ENCODE results near the gene ADCY2.

The ADCY2 gene

DNA sequence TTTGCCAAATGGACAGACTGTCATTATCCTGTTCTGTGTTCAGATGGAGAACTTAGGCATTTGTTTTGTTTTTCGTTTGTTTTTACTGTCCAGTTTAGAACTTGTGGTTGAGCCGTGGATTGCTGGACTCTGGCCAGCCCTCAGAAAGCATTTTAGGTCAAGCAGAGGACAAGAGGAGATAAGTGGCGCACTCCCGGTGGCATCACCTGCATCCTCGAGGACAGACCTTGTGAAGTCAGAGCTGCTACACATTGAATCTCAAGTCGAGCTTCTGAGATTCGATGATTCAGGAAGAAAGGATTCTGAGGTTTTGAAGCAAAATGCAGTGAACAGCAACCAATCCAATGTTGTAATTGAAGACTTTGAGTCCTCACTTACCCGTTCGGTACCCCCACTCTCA lies 481.9 kb downstream of the ADCY2 start:
- no peak for DNase-seq

DNA sequence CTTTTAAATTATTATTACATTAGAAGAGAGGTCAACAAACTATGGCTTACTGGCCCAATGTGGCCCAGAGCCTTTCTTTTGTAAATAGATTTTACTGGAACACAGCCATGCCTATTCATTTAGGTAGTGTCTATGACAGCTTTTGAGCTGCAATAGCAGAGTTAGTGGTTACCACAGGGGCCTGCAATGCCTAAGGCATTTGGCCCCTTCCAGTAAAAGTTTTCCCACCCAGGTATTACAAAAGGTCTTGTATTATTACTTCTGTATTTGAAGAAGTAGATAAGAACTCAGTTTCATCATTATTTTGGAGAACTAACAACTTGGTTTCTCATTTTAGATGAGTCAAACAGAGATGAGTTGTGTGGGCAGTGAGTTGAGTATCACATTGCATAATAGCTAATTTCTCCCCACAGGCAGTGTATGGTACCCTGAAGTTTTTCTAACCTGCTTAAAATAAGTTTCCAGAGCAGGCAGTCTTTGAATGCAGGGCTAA lies 482.5 kb downstream of the ADCY2 start:
- DNase-seq, result no peak

Measured in NCI-H2171 treated with DMSO at 0.1 percent for 48 hours (cell line).